ENCODE data around the gene CELA3A. TPM values are rescaled to one million over a fixed set of nuclear protein-coding genes. Genes with fewer than 3 reads are reported as not detected.
A peak's percentile ranks its signal among the peaks of the same experiment; 100 is the strongest.
"Not testable (repeated sequence)": the region's sequence is repeated elsewhere in the genome, so short reads cannot be mapped to it uniquely, and the experiment has no call there.

The CELA3A gene
- total RNA-seq, 1 donor from 2014 or later: not detected

GRCh38 chr1:22005261-22006149 is 4.0 kb downstream of the CELA3A start:
- peak; percentile 78 for ATAC-seq
- DNase-seq (ENCODE audit: missing footprints); intact Hi-C loops (cut with DNase I): not testable (repeated sequence)

GRCh38 chr1:22006736-22007135 is 5.3 kb downstream of the CELA3A start:
- intact Hi-C loops (cut with DNase I); ATAC-seq; DNase-seq (ENCODE audit: missing footprints): not testable (repeated sequence)

- DNase-seq (ENCODE audit: missing footprints); ATAC-seq; intact Hi-C loops (cut with DNase I): not testable (repeated sequence)
Observed at GRCh38 chr1:22007262-22007661, 5.8 kb downstream of the CELA3A start.

- ATAC-seq; DNase-seq (ENCODE audit: missing footprints): not testable (repeated sequence)
Observed at GRCh38 chr1:22009566-22009965, 8.1 kb downstream of the CELA3A start.

GRCh38 chr1:22012752-22013151 is 11.3 kb downstream of the CELA3A start:
- ATAC-seq; DNase-seq (ENCODE audit: missing footprints); intact Hi-C loops (cut with DNase I): not testable (repeated sequence)

More at GRCh38 chr1:22009566-22009965, 8.1 kb downstream of the CELA3A start:
- intact Hi-C loops (cut with DNase I): not testable (repeated sequence)

GRCh38 chr1:22014575-22015206 is 13.2 kb downstream of the CELA3A start:
- ATAC-seq; intact Hi-C loops (cut with DNase I); DNase-seq (ENCODE audit: missing footprints): not testable (repeated sequence)

GRCh38 chr1:22018583-22019559 is 17.4 kb downstream of the CELA3A start:
- DNase-seq (ENCODE audit: missing footprints): no peak
- intact Hi-C loops (cut with DNase I): no loop called here
- ATAC-seq: peak; percentile 67

- DNase-seq (ENCODE audit: missing footprints) (no peak), ATAC-seq (no peak)
- intact Hi-C loops (cut with DNase I): no loop called here
Observed at GRCh38 chr1:22021061-22021460, 19.6 kb downstream of the CELA3A start.

- ATAC-seq (peak; percentile 66), DNase-seq (ENCODE audit: missing footprints) (peak; percentile 79)
- intact Hi-C loops (cut with DNase I): loop anchor here (1.0 kb wide), 1 partner anchor 241 kb away; the partner anchor contains the start of gene USP48
Observed at GRCh38 chr1:22024485-22025367, 23.3 kb downstream of the CELA3A start.

- ATAC-seq (peak; percentile 97), DNase-seq (ENCODE audit: missing footprints) (peak; percentile 90)
- intact Hi-C loops (cut with DNase I): loop anchor here (1.0 kb wide), 1 partner anchor 242 kb away; the partner anchor contains the start of gene USP48
Observed at GRCh38 chr1:22025368-22026155, 24.1 kb downstream of the CELA3A start.

- ATAC-seq (no peak), DNase-seq (ENCODE audit: missing footprints) (no peak)
- intact Hi-C loops (cut with DNase I): no loop called here
Observed at GRCh38 chr1:22026924-22027289, 25.4 kb downstream of the CELA3A start.

GRCh38 chr1:22030057-22030456 is 28.6 kb downstream of the CELA3A start:
- intact Hi-C loops (cut with DNase I): no loop called here
- DNase-seq (ENCODE audit: missing footprints) (no peak), ATAC-seq (no peak)

- no peak for DNase-seq (ENCODE audit: missing footprints)
- intact Hi-C loops (cut with DNase I): no loop called here
- no peak for ATAC-seq
Observed at GRCh38 chr1:22030473-22030872, 29.0 kb downstream of the CELA3A start.

GRCh38 chr1:22031214-22031962 is 29.9 kb downstream of the CELA3A start:
- intact Hi-C loops (cut with DNase I): no loop called here
- DNase-seq (ENCODE audit: missing footprints) (no peak), ATAC-seq (peak; percentile 82)

- ATAC-seq; DNase-seq (ENCODE audit: missing footprints); intact Hi-C loops (cut with DNase I): not testable (repeated sequence)
Observed at GRCh38 chr1:22034834-22035233, 33.4 kb downstream of the CELA3A start.

- intact Hi-C loops (cut with DNase I): no loop called here
- ATAC-seq (no peak), DNase-seq (ENCODE audit: missing footprints) (no peak)
Observed at GRCh38 chr1:22037520-22037919, 36.1 kb downstream of the CELA3A start.
